ENCODE measurements around the gene DPP3. TPM values are rescaled to one million over a fixed set of nuclear protein-coding genes. Genes with fewer than 3 reads are reported as not detected.

Gene DPP3
- total RNA-seq, 6 experiments from 2014 or later, result 18.0 to 25.6 (median 22.0) TPM

GRCh38 chr11:66464916-66465315 lies 15.3 kb upstream of the DPP3 start:
- peaks cover 0 to 8% (median 0%) of the 10 kb centered on the region in 4 donors for H3K4me1 ChIP-seq
- H3K27me3 ChIP-seq, result no peaks in the 10 kb centered on the region
- intact Hi-C loops (cut with DNase I), result no loop called here
- DNase-seq, result no peak
- no CpG with 5 or more reads among the region's 1 CpG for WGBS (ENCODE audit: insufficient coverage, low coverage, low lambda C conversion rate, missing lambda C conversion rate)
- H3K27ac ChIP-seq, result no peak overlapping the region
- no peaks in the 10 kb centered on the region for H3K9me3 ChIP-seq
- TF ChIP-seq POLR2A (IDR thresholded peaks at IDR 0.05), result no peak
- no peak for TF ChIP-seq CTCF (IDR thresholded peaks at IDR 0.05)
- no peak for ATAC-seq
- no peaks in the 10 kb centered on the region for H3K36me3 ChIP-seq
- H3K4me3 ChIP-seq, result no peak overlapping the region

DNA sequence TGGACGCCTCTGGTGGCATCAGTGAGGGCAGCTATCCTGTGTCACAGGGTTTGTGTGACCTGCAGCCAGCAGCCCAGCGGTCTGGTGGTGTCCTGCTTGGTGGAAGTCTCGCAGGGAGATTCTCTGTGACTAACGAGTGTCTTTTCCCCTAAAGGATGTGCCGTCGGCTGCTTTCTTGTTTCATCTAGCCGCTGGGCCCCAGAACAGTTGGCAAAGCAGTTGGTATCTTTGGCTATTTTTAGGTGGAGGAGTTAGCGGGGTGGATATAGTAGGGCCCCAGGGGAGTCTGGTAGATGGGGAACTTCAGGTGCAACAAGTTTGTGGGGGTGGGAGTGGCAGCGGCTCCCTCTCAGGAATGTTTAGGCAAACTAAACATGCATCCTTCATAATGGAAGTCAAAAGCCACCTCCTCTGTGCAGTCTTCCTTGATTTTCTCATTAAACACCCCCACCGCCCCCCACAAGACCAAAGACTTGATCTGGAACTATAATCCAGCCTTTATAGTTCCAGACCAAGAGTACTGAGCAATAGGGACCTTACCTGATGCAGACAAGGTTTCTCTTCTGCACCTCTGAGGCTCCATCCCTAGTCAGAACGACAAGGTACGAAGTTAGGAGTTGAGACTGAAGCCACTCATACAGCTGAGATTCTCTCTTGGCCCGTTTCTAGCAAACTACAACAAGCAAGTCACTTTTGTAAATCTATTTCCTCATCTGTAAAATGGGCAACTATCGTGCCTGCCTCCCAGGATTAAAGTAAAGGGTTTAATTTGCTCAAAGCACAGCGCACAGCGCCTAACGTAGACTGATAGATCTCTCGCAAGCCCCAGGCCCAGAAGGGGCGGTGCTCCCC lies 14.6 kb upstream of the DPP3 start:
- no peak for TF ChIP-seq CTCF (IDR thresholded peaks at IDR 0.05)
- no peak for TF ChIP-seq POLR2A (IDR thresholded peaks at IDR 0.05)
- peak in 1 of 3 donors; percentile 40 for DNase-seq
- 52% methylated on average over 13 of the region's 19 CpGs for WGBS (ENCODE audit: insufficient coverage, low coverage, low lambda C conversion rate, missing lambda C conversion rate)
- Histone ChIP-seq H3K9me3 (no peaks in the 10 kb centered on the region), H3K27me3 (no peaks in the 10 kb centered on the region), H3K27ac (no peak overlapping the region), H3K4me3 (peak overlapping the region in 2 of 3 donors; percentile 56 to 70), H3K4me1 (peaks cover 0 to 8% (median 0%) of the 10 kb centered on the region in 4 donors), H3K36me3 (no peaks in the 10 kb centered on the region)
- intact Hi-C loops (cut with DNase I), result no loop called here
- ATAC-seq, result no peak

DNA sequence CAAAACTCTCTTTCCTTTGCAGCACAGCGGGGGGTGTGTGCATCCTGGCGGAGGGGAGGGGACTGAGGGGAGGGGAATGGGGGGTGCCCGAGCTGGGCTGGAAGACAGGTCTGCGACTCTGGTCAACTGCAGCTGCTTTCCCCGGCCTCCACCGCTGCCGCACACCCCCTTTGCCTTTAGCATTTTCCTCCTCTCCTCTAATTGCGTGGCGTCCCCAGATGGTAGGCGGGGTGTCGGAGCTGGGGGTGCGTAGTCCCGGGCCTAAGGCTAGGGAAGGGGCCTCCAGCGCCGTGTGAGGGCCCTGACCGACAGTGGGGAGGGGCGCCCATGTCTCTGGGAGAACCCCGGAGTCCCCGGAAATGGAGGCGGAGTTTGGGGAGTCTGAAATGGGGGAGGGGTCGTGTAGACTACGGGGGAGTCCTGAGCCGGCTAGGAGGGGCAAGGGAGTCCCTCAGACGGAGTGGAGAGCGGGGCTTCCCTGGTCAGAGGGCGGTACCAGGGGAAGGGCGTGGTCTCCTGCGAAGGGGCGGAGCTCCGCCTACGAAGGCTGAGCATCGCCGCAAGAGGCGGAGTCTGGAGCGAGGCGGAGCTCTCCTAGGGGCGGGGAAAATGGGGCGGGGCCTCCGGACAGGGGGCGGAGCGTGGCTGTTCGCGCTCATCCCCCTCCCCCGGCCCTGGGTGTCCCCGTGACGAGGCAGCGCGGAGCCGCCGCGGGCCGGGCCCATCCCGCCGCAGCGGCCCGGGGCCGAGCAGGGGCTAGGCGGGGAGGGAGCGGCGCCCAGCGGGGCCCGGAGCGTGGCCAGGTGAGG lies 13.8 kb upstream of the DPP3 start, which contains the start of gene PELI3:
Gene PELI3 (plus strand): TSS at position 681 of the 809 bp plus-strand sequence. CDS start 1,224 bp downstream, outside the sequence.
- WGBS (ENCODE audit: insufficient coverage, low coverage, low lambda C conversion rate, missing lambda C conversion rate), result 4% methylated on average over 14 of the region's 63 CpGs
- Histone ChIP-seq H3K9me3 (no peaks in the 10 kb centered on the region), H3K27ac (peak within 1 kb of the TSS in 1 of 3 donors; percentile 33), H3K36me3 (no peaks in the 10 kb centered on the region), H3K27me3 (no peaks in the 10 kb centered on the region), H3K4me1 (peaks cover 0 to 8% (median 0%) of the 10 kb centered on the region in 4 donors), H3K4me3 (peak within 1 kb of the TSS; percentile 50 to 70 (median 56))
- TF ChIP-seq POLR2A (IDR thresholded peaks at IDR 0.05) (peak; percentile 5), CTCF (IDR thresholded peaks at IDR 0.05) (peak in 1 of 4 donors; percentile 2)
- ATAC-seq (peak; percentile 98 to 99 (median 98)), DNase-seq (peak; percentile 94 to 96 (median 95))
- intact Hi-C loops (cut with DNase I), result no loop called here

- no peaks in the 10 kb centered on the region for H3K36me3 ChIP-seq
- H3K4me3 ChIP-seq, result peak overlapping the region; percentile 50 to 70 (median 56)
- TF ChIP-seq POLR2A (IDR thresholded peaks at IDR 0.05), result no peak
- TF ChIP-seq CTCF (IDR thresholded peaks at IDR 0.05), result peak in 2 of 4 donors; percentile 13 to 38
- no peaks in the 10 kb centered on the region for H3K9me3 ChIP-seq
- H3K27me3 ChIP-seq, result no peaks in the 10 kb centered on the region
- H3K27ac ChIP-seq, result peak overlapping the region in 1 of 3 donors; percentile 18
- 9% methylated on average over 17 of the region's 72 CpGs for WGBS (ENCODE audit: insufficient coverage, low coverage, low lambda C conversion rate, missing lambda C conversion rate)
- DNase-seq (no peak), ATAC-seq (peak; percentile 1 to 12 (median 4))
- H3K4me1 ChIP-seq, result peaks cover 0 to 8% (median 0%) of the 10 kb centered on the region in 4 donors
- intact Hi-C loops (cut with DNase I), result no loop called here
Measured at GRCh38 chr11:66467034-66467659, 13.1 kb upstream of the DPP3 start.

Data from right lobe of liver (tissue), 6 donors.